DMS153 treated with DMSO at 0.1 percent for 48 hours (cell line): ENCODE measurements around the gene CDYL.

Experiments
- DNase-seq: peaks from one replicate; lab custom pipeline; 2025; ENCODE audit not compliant: unreplicated experiment; lab: John Stamatoyannopoulos, UW

The CDYL gene, protein sequence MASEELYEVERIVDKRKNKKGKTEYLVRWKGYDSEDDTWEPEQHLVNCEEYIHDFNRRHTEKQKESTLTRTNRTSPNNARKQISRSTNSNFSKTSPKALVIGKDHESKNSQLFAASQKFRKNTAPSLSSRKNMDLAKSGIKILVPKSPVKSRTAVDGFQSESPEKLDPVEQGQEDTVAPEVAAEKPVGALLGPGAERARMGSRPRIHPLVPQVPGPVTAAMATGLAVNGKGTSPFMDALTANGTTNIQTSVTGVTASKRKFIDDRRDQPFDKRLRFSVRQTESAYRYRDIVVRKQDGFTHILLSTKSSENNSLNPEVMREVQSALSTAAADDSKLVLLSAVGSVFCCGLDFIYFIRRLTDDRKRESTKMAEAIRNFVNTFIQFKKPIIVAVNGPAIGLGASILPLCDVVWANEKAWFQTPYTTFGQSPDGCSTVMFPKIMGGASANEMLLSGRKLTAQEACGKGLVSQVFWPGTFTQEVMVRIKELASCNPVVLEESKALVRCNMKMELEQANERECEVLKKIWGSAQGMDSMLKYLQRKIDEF

DNA sequence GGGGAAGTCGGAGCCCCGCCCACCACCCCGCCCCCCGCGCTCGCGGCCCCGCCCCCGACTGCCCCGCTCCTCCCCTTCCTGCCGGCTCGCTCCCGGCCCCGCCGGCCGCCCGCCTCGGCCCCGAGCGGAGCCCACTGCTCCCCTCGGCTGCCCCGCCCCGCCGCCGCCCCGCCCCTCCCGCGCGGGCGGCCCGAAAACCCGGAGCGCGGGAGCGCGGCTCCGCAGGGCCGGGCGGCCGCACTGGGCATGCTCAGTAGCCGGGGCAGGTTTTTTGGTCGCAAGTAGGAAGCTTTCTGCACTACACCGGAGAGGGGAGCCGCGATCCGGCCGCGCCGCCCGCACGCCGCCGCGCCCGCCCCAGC is at the start of gene CDYL:
Gene CDYL (plus strand): TSS at position 274 of the 362 bp plus-strand sequence. CDS start 380 bp downstream, outside the sequence.
- peak; percentile 21 for DNase-seq

DNA sequence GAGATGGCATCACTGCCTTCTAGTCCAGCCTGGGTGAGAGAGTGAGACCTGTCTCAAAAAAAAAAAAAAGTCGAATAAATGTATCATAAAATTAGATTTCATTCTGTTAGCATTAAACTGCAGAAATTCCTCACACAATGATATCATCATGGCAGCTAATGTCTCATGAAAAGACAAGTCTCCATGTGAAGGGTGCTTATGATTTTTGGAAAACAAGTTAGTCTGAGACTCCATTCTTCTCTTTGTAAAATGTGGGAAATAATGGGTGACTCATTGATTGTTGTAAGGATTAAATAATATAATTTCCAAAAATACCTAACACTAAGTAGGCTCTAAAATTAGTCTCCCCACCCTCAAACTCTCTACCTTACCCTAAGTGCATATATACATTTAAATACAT is 49.6 kb upstream of the CDYL start:
- no peak for DNase-seq

DNA sequence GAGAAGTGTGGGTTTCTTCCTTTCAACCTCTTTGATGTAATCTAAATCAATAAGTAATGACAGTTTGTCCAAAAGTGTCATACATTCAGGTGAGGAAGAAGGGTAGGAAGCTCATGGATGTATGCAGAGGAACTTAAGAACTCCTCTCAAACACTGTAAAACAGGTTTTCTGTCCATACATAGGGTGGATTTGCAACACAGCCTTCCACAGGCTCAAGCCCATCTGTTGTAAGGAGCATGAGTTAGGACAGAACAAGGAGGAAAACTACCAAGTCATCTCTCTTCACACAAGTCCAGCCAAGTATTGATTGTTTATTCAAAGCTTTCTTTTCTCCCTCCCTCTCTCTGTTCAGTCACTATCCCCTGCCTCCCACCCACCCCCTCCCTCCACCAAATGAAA is 49.0 kb upstream of the CDYL start:
- no peak for DNase-seq

DNA sequence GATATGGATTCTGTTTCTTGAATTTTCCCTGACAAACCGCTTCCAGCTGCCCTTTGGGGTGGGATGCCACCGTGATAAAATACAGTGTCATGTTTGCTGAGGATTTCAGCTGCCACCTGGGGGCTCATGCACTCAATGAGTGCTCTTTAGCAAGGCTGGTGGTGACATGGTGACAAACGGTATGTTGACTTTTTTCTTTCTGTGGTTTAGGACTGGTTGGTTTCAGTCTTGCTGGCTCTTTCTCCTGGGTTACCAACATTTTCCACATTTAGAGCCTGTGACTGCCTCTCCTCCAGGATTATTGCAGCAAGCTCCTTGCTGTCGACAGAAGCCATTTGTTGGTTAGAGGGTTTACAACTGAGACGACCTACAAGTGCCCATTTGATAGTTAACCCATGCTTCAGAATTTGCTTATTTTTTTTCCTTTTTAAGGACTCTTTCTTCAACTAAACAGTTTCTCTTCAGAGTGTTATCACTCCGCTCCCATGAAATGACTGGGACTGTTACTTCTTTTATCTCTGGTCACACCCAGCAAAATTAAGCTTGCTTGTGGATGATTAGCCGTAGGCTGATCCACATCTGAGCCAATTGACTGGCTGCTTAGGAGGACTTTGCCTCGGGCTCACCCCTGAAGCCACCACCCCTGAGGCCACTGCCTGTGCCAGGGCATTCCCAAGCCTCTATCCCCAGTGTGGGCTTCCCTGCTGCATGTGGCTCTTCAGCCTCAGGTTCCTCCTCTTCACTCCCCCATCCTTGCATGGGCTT is 48.4 kb upstream of the CDYL start:
- no peak for DNase-seq

DNA sequence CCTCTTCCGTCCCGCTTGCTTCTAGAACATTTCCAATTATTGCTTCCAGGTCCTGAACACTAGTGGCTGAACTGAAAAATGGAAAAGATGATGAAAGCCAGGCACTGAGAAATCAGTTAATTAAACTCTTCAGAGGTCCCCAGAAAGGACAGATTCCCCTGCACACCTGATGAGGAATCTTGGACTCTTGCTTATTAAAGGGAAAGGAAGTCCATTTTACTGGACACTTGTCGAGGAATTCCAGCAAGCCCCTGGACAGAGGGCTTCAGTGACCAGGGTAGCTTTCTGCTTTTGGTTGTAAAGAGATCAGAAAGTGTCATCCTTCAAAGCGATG is 47.8 kb upstream of the CDYL start:
- DNase-seq: no peak

DNA sequence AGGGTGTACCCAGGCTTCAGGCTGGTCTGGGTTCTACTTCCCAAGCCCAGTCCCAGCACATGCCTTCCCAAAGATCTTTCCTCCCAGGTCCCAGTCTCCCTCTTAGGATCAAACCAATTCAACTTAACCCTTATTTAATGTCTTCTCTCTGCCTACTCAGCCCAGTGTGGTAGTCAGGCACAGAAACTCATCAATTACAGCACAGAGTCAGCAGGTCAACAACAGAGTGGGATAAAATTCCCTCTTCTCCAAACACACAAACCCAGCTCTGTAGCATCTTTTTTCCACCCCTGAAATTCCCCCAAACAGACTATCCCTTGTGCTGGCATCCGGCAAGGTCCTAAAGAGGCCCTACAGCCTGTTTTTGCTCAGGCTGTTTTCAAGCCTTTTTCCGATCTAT is 47.3 kb upstream of the CDYL start:
- DNase-seq: no peak

DNA sequence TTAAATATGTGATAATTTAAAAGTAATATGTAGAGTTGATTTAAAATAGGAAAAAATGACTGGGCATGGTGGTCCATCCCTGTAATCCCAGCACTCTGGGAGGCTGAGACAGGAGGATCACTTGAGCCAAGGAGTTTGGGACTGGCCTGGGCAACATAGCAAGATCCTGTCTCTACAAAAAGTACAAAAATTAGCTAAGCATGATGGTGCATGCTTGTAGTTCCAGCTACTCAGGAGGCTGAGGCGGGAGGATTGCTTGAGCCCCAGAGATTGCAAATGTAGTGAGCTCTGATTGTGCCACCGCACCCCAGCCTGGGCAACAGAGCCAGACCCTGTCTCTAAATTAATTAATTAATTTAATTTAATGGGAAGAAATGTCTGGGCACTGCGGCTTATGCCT is 44.2 kb upstream of the CDYL start:
- DNase-seq: no peak

DNA sequence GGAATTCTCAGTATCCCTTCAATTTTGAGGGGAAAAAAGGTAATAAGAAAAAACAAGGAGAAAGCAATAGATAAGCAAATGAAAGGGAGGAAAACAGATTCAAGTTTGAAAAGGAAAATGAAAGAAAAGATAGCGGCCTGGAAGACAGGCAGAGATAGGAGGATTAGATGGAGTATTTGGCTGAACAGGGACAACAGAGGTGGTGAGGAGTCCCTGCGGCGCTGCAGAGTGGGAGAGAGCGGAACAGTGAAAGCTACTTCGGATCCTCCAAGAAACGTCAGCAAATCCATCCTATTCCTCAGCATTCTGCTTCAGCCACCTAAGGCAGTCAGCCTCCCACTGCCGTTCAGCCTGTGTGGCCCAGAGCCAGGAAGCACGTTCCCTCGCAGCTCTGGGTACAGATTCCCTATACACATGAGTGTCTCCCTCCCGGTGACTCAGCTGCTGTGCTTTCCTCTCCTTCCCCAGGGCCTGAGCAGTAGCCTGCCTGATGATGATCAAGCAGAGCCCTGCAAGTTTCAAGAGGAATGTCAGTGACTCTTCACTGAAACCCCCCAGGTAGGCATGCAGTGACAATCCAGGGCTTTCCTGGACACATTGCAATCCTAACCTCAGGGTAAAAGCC is 43.4 kb upstream of the CDYL start:
- DNase-seq: no peak

DNA sequence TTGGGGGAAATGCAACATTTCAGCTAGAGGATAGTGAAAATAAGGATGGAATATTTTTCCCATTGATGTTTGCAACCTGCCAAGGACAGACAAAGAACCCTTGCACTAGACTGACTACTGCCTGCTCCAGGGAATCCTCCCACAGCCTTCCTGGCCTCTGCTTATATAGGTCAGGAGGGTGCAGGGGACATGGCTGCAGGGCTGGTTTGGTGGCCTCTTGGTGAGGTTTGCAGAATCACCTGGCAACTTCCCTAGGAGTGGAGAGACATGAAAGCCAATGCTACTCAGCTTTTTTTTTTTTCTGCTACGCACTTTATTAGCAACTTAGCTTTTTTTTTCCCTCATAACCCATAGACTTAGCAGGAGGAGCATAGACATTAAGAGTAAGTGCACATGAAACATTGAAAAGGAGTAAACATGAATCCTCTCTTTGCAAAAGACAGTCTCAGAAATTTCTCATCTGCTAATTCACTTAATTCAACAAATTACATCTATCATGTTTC is 39.8 kb upstream of the CDYL start:
- no peak for DNase-seq

DNA sequence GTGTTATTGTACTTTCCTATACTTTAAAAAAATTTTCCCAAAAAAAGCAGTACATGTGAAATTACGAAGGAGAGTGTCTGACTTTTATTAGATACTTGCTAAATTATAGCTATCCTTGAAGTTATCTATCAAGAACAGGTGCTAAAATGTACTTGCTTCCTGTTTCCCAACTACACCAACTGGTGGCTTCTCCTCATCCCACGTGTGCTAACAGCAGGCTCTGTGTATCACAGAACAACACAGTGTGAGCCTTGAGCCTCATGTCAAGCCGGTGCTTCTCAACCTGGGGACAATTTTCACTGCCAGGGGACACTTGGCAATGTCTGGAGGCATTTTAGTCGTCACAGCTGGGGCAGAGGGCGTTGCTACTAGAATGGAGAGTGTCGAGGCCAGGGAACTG is 36.2 kb upstream of the CDYL start:
- no peak for DNase-seq

DNA sequence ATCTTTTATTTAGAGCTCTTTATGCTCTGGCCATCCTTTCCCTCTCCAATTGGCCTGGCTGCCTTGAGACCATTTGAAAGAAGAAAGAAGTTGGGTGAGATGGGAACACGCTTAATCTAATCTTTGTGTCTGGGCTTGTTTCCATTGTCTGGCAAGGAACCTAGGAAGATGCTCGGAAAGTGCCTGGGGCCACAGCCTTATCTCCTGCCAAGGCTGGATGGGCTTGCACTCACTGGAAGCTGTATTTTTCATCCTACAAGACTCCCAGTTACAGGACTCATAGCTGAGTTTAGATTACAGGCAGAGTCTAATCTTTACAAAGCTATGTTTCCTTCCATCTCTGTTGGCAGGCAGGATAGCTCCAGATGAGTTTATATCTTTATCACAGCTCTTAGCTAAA is 33.1 kb upstream of the CDYL start:
- no peak for DNase-seq

DNA sequence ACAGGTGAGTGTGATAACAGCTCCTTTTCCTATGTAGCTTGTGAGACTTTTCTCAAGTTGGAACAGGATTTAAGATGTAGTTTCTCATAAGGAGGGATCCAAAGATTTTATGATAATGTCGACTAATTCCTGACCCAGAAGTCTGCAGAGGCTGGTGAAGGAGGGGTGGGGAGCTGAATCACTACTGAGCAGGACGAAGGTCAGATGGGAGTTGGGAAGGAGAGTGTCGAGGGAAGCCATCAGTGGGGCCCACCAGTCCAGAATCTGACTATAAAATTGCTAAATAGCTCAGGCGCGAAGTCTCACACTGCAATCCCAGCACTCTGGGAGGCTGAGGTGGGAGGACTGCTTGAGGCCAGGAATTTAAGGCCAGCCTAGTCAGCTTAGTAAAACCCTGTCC is 32.3 kb upstream of the CDYL start:
- DNase-seq: no peak

DNA sequence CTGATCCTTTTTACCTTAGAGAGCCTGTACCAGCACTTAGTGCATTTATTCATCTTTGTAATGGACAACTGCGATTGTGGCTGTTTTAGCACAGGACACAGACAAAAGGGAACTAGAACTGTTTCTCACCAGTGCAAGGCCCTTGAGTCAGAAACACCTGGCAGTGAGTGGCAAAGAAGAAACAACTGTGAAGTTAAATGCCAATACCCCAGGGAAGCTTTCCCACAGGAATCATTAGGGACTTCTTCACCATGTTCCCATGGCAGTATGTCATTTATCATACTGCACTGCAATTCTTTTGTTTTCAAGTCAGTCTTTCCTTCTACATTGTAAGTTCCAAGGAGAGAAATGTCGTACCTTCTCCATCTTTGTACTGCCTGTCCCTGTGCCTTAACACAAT is 28.6 kb upstream of the CDYL start:
- DNase-seq: no peak

DNA sequence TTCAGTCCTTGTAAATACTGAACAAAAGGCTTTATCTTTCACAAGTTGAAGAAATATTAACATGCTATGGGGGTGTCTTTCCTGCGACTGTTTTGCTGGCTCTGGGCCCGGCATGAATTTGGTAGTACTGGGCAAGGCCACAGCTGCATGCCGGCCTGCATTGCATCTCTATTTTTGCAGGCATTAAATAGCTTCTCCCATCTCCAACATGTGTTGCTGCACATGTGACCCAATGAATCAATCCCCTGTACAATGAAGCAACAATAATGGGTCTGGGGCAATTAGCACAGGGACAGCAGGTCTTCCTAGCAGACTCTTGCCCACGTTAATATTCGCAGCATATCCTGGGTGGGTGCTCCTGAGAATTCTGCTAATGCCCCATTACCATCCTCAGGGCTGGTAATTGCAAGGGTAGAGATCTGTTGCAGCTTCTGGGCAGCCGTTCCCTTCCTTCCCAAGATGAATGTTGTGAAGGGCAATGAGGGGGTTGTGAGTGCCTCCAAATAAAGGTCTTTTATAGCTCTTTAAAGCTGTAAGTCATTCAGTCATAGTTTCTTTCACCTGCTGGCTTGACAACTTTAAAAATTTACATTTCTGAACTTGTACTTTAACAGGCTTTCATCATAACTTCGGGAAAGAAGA is 24.3 kb upstream of the CDYL start:
- no peak for DNase-seq

DNA sequence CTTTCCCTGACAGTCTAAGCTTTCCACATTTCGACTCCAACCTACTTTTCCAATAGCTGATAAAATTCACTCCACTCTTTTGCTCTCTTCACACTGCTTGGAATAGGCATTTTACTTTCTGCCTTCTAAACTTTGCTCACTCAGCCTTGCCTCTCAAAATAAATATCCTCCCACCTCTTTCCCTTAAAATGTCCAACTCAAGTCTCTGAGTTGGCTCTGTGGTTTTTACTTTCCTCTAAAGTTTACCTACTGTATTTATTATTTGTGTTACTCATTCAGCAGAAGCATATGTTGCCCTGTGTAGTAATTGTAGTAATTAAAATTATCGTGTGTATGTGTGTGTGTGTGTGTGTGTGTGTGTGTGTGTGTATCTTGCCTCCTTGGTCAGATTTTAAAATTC is 20.0 kb upstream of the CDYL start:
- no peak for DNase-seq

DNA sequence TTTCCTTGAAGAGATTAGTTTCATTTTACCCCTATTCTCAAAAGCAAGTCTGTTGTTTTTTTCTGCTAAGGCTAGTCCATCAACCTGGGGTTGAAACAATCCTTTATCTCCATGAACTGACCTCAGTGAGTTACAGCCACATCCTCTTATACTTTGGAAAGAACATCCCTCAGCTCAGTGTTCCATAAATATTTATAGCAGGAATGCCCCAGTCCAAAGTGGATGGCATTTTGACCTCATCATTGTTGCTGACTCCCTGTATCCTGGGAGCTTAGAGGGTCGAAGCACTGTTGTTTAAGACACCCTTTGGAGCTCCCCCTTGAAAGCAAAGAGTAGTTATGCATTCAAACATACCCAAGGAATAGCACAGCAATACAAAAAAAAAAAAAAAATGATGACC is 16.2 kb upstream of the CDYL start:
- no peak for DNase-seq

DNA sequence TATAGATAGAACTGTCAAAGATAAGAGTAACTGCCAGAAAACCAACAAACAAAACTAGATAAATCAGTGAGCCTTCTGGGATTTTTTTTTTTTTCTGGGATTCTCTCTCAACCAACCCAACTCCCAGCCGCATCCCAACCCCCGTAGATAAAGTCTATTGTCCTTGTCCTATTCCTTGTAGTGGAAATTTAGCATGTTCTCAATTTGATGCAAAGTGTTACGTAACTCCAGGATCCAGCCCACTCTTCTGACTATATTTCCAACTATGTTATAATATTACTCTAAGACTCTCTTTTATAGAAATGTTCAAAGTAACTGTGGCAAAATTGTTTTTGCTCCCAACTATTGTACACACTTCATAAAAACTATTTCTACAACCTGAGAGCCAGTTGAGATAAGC is 15.4 kb upstream of the CDYL start:
- DNase-seq: no peak

DNA sequence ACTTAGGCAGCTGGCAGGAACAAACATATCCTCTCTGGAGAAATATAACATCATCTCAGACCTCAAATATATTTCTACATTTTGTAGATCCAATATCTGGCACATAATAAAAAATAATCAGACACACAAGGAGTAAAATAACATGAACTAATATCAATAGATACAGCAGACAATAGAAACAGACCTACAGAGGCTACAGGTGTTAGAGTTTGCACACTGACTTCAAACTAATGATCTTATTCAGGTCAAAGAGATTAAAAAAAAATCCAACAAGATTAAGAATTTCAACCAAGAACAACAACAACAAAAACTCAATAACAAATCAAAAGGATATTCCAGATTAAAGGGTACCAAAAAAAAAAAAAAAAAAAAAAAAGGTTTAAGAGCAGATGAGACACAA is 13.9 kb upstream of the CDYL start:
- DNase-seq: no peak

DNA sequence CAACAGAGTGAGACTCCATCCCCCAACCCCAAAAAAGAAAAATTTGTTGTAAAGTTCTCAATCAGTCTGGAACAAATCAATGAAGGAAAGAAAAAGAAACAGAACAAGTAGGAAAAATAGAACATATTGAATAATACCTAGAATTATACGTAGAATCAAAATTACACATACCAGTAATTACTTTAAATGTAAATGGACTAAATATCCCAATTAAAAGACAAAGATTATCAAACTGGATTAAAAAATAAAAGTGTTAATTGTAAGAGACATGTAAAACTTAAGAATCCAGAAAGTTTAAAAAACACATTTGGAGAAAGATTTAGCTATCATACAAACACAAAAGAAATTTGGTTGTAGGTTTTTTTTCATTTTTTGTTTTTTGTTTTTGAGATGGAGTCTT is 12.3 kb upstream of the CDYL start:
- DNase-seq: no peak

DNA sequence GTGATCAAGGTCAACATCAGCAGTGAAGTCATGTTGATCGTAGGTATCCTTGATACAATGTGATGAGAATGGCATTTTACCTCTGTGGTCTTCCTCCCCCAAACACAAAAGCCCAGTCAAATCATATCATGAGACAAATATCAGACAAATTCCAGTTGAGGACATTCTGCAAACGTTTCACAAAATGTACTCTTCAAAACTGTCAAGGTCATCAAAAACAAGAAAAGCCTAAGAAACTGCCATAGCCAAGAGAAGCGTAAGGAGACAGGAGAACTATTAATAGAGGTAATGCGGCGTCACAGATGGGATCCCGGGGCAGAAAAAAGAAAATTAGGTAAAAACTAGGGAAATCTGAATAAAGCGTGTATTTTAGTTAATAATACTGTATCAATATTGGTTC is 7.4 kb upstream of the CDYL start:
- DNase-seq: no peak

DNA sequence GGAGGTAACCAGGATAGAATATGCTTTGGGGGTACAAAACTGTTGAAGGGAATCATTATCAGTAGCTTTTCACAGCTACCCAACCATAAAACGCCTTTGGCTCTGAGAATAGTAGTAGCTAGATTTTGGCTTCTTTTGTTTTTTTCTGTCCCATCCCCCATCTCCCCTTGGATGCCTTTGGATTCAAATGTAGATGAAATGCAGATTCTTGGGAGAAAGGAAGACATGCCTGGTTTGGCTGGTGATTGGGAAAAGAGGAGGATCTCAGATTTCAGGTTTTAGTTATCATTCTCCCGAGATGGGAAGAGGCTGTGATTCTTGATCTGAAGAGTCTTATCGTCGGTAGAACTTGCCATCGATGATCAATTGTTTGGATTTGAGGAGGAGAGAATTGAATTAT is 3.5 kb upstream of the CDYL start:
- no peak for DNase-seq
